ENCODE data around the gene CST5.
"Not testable (repeated sequence)": the region's sequence is repeated elsewhere in the genome, so short reads cannot be mapped to it uniquely, and the experiment has no call there.

GRCh38 chr20:23831961-23832360 lies 47.6 kb downstream of the CST5 start:
- not testable (repeated sequence) for TF ChIP-seq CTCF, POLR2A, POLR2AphosphoS5 (IDR thresholded peaks at IDR 0.05)

Measured in prostate gland (tissue), 2 donors.